ENCODE results near the gene MGAT5. TPM values are rescaled to one million over a fixed set of nuclear protein-coding genes. Genes with fewer than 3 reads are reported as not detected.

The MGAT5 gene
- total RNA-seq, 1 donor from 2014 or later = 21.2 TPM

- no peak overlapping the region for H3K27ac ChIP-seq
- Mint-ChIP-seq H3K4me3 (no peak overlapping the region), H3K36me3 (peaks cover 1% of the 10 kb centered on the region), H3K9me3 (no peaks in the 10 kb centered on the region), H3K27ac (no peak overlapping the region), H3K4me1 (peaks cover 10% of the 10 kb centered on the region), H3K27me3 (ENCODE audit: insufficient read depth, low read depth) (no peaks in the 10 kb centered on the region)
- H3K27me3 ChIP-seq = no peaks in the 10 kb centered on the region
- no peaks in the 10 kb centered on the region for H3K9me3 ChIP-seq (ENCODE audit: low read depth)
- no peak overlapping the region for H3K9ac ChIP-seq
- no peak overlapping the region for H2AFZ ChIP-seq (replicated peaks)
- H3K36me3 ChIP-seq = no peaks in the 10 kb centered on the region
- H3F3A ChIP-seq (ENCODE audit: low read depth) = no peaks in the 10 kb centered on the region
- no peak for DNase-seq (ENCODE audit: low spot score)
- H3K4me2 ChIP-seq = no peak overlapping the region
- no peak for TF ChIP-seq EZH2 (IDR thresholded peaks at IDR 0.05)
- TF ChIP-seq EZH2phosphoT487 (IDR thresholded peaks at IDR 0.05) = no peak
- TF ChIP-seq CTCF (IDR thresholded peaks at IDR 0.05) = no peak
- H3K79me2 ChIP-seq (ENCODE audit: low read depth) = no peaks in the 10 kb centered on the region
- peaks cover 4% of the 10 kb centered on the region for H4K20me1 ChIP-seq (ENCODE audit: low read depth)
- H3K4me1 ChIP-seq = no peaks in the 10 kb centered on the region
- H3K4me3 ChIP-seq = no peak overlapping the region
Measured at GRCh38 chr2:134281815-134282419, 28.0 kb downstream of the MGAT5 start.

- Histone ChIP-seq H3K9ac (no peak overlapping the region), H3K27me3 (no peaks in the 10 kb centered on the region), H3K4me1 (no peaks in the 10 kb centered on the region), H3K27ac (no peak overlapping the region), H3K79me2 (ENCODE audit: low read depth) (no peaks in the 10 kb centered on the region), H2AFZ (replicated peaks) (no peak overlapping the region), H3K9me3 (ENCODE audit: low read depth) (no peaks in the 10 kb centered on the region), H4K20me1 (ENCODE audit: low read depth) (peaks cover 4% of the 10 kb centered on the region), H3K4me3 (no peak overlapping the region), H3F3A (ENCODE audit: low read depth) (no peaks in the 10 kb centered on the region), H3K36me3 (no peaks in the 10 kb centered on the region), H3K4me2 (no peak overlapping the region)
- Mint-ChIP-seq H3K27ac (no peak overlapping the region), H3K4me3 (no peak overlapping the region), H3K27me3 (ENCODE audit: insufficient read depth, low read depth) (no peaks in the 10 kb centered on the region), H3K36me3 (peaks cover 1% of the 10 kb centered on the region), H3K4me1 (peaks cover 10% of the 10 kb centered on the region), H3K9me3 (no peaks in the 10 kb centered on the region)
- TF ChIP-seq EZH2phosphoT487 (IDR thresholded peaks at IDR 0.05) = no peak
- TF ChIP-seq EZH2 (IDR thresholded peaks at IDR 0.05) = no peak
- no peak for TF ChIP-seq CTCF (IDR thresholded peaks at IDR 0.05)
- DNase-seq (ENCODE audit: low spot score) = no peak
Measured at GRCh38 chr2:134282629-134283400, 28.9 kb downstream of the MGAT5 start.

- Histone ChIP-seq H3K27ac (no peak overlapping the region), H3K4me2 (no peak overlapping the region), H3K9me3 (ENCODE audit: low read depth) (no peaks in the 10 kb centered on the region), H3K4me3 (no peak overlapping the region), H3F3A (ENCODE audit: low read depth) (no peaks in the 10 kb centered on the region), H4K20me1 (ENCODE audit: low read depth) (no peaks in the 10 kb centered on the region), H3K36me3 (no peaks in the 10 kb centered on the region), H3K27me3 (no peaks in the 10 kb centered on the region), H3K9ac (no peak overlapping the region), H3K79me2 (ENCODE audit: low read depth) (no peaks in the 10 kb centered on the region), H2AFZ (replicated peaks) (no peak overlapping the region), H3K4me1 (no peaks in the 10 kb centered on the region)
- Mint-ChIP-seq H3K27ac (no peak overlapping the region), H3K36me3 (peaks cover 1% of the 10 kb centered on the region), H3K27me3 (ENCODE audit: insufficient read depth, low read depth) (no peaks in the 10 kb centered on the region), H3K4me1 (peaks cover 10% of the 10 kb centered on the region), H3K4me3 (no peak overlapping the region), H3K9me3 (no peaks in the 10 kb centered on the region)
- no peak for DNase-seq (ENCODE audit: low spot score)
- no peak for TF ChIP-seq CTCF (IDR thresholded peaks at IDR 0.05)
- TF ChIP-seq EZH2 (IDR thresholded peaks at IDR 0.05) = no peak
- no peak for TF ChIP-seq EZH2phosphoT487 (IDR thresholded peaks at IDR 0.05)
Measured at GRCh38 chr2:134283661-134284060, 29.8 kb downstream of the MGAT5 start.
